H1 (cell line): ENCODE results near the gene CDC42. TPM values are rescaled to one million over a fixed set of nuclear protein-coding genes. Genes with fewer than 3 reads are reported as not detected.

ENCODE experiments used
- ASH2L ChIP-seq: fragments of 200-600, 300-600 bp; sonication (generic); IDR thresholded peaks from one replicate; pipeline ENCODE4 v1.7.1; 2017; ENCODE audit warnings: low read length
- BCL11A ChIP-seq, 2 experiments: IDR thresholded peaks; one replicate each; pipeline ENCODE4 v1.6.1; 2011; ENCODE audit warnings: low read depth in 2 of 2, low read length in 2 of 2, mild to moderate bottlenecking in 2 of 2
- CEBPB ChIP-seq: IDR thresholded peaks from 2 replicates; pipeline ENCODE4 v1.6.1; 2012; ENCODE audit warnings: low read depth, low read length
- CHD1 ChIP-seq: IDR thresholded peaks from 2 replicates; pipeline ENCODE4 v1.6.1; 2012; ENCODE audit warnings: low read depth, low read length, improper control_type of control experiment
- CTCF ChIP-seq, 3 experiments: IDR thresholded peaks; 1 replicate in 2 of 3; 2 replicates in 1 of 3; pipeline versions ENCODE4 v1.5.1 to v1.6.1; 2011; ENCODE audit warnings: low read length in 3 of 3, mild to moderate bottlenecking in 3 of 3, inconsistent platforms in 2 of 3, low read depth in 1 of 3, moderate library complexity in 1 of 3; ENCODE audit not compliant: insufficient read depth in 1 of 3; ENCODE audit errors: control extremely low read depth in 1 of 3
- HDAC2 ChIP-seq, 2 experiments: fragments of 300-600 bp in 1 of 2; sonication (generic) in 1 of 2; IDR thresholded peaks; 2 replicates each; pipeline ENCODE4 v1.6.1; 2011 to 2012; ENCODE audit warnings: low read depth in 2 of 2, low read length in 2 of 2, mild to moderate bottlenecking in 2 of 2, moderate library complexity in 2 of 2, borderline replicate concordance in 1 of 2, inconsistent platforms in 1 of 2
- KDM4A ChIP-seq: IDR thresholded peaks from one replicate; pipeline ENCODE4 v1.7.1; 2012; ENCODE audit warnings: low read depth, mild to moderate bottlenecking, moderate library complexity, low read length, inconsistent platforms; ENCODE audit not compliant: severe bottlenecking
- POU5F1 ChIP-seq: IDR thresholded peaks from 2 replicates; pipeline ENCODE4 v1.6.1; 2011; ENCODE audit warnings: low read depth, mild to moderate bottlenecking, low read length, moderate library complexity
- TAF1 ChIP-seq: IDR thresholded peaks from 2 replicates; pipeline ENCODE4 v1.6.1; 2011; ENCODE audit warnings: mild to moderate bottlenecking, low read depth, low read length
- polyA plus RNA-seq, 7 experiments: library from polyadenylated mRNA; depleted of rRNA in 3 of 7; stranded (reverse) in 5 of 7; unstranded in 2 of 7; fragments of >200 nt in 5 of 7; fragments of 200-250 nt in 2 of 7; gene quantifications; 1 replicate in 5 of 7; 2 replicates in 1 of 7; 4 replicates in 1 of 7; pipeline versions ENCODE4 v1.2.1 to v1.2.3, GENCODE V29; 2011 to 2013; ENCODE audit warnings: missing spikeins in 2 of 7, mixed read lengths in 2 of 7
- total RNA-seq: library from RNA; stranded (reverse); fragmentation: NEBNext Ultra II Directional; extraction: Animal tissue kit (Norgen Biotek cat#: 25700); gene quantifications from 2 replicates; pipeline ENCODE4 v1.2.1, GENCODE V29; 2021

CDC42 gene
- total and polyA plus RNA-seq, 2 of the 8 experiments (the other 6 are each of a cell fraction or from before 2014, with no cell fraction given), result 110 to 179 TPM

GRCh38 chr1:22071511-22071910, 19.0 kb downstream of the CDC42 start (continued):
- TF ChIP-seq CTCF (IDR thresholded peaks at IDR 0.05; ENCODE audit: control extremely low read depth in 1 of 3, insufficient read depth in 1 of 3, low read depth in 1 of 3, low read length in 3 of 3), result no peak
- TF ChIP-seq CHD1, result no peak
- no peak for TF ChIP-seq KDM4A
- TF ChIP-seq HDAC2 (IDR thresholded peaks at IDR 0.05; ENCODE audit: borderline replicate concordance in 1 of 2, low read depth in 2 of 2, low read length in 2 of 2), result no peak
- no peak for TF ChIP-seq TAF1
- TF ChIP-seq POU5F1, result no peak
- TF ChIP-seq BCL11A (IDR thresholded peaks at IDR 0.05; ENCODE audit: low read depth in 2 of 2, low read length in 2 of 2), result no peak
- no peak for TF ChIP-seq ASH2L
- TF ChIP-seq CEBPB, result no peak
